WTC11 (cell line): ENCODE results near the gene SMARCD3. TPM values are rescaled to one million over a fixed set of nuclear protein-coding genes. Genes with fewer than 3 reads are reported as not detected.

ENCODE experiments used
- ATAC-seq: fragments of 200-7000 bp; cut with Tn5 transposase; 2 replicates; pipeline ENCODE4 v1.10.0; 2021; ENCODE audit warnings: mild to moderate bottlenecking, moderate library complexity
- CTCF ChIA-PET: fragments of 300-600 bp; sonication (Branson Sonifier 250); formaldehyde crosslinking; loops from one replicate; lab custom pipeline; 2021; ENCODE audit warnings: antibody characterized with exemption; lab: Charles Lee
- POLR2A ChIA-PET: fragments of 350-600 bp; sonication (Branson Sonifier 250); formaldehyde crosslinking; loops from one replicate; lab custom pipeline; 2021; ENCODE audit warnings: antibody characterized with exemption; lab: Charles Lee
- DNase-seq: peaks from one replicate; pipeline ENCODE4 v3.0.0; 2021; ENCODE audit warnings: low spot score
- H3K27ac Mint-ChIP-seq: 2 replicates; pipeline ENCODE4 v1.8.0; 2021; ENCODE audit warnings: mixed read lengths
- H3K27me3 Mint-ChIP-seq: 2 replicates; pipeline ENCODE4 v1.8.0; 2021; ENCODE audit warnings: low read depth, mild to moderate bottlenecking, moderate library complexity, mixed read lengths
- H3K36me3 Mint-ChIP-seq: 2 replicates; pipeline ENCODE4 v1.8.0; 2021; ENCODE audit warnings: mixed read lengths
- H3K4me1 Mint-ChIP-seq: 2 replicates; pipeline ENCODE4 v1.8.0; 2022; ENCODE audit warnings: mixed read lengths
- H3K4me3 Mint-ChIP-seq: 2 replicates; pipeline ENCODE4 v1.8.0; 2021; ENCODE audit warnings: mild to moderate bottlenecking, moderate library complexity, mixed read lengths
- H3K9me3 Mint-ChIP-seq: 2 replicates; pipeline ENCODE4 v1.8.0; 2021; ENCODE audit warnings: mixed read lengths
- AFF4 ChIP-seq: sonication (generic); formaldehyde crosslinking; IDR thresholded peaks from 2 replicates; pipeline ENCODE4 v1.8.1; 2023; ENCODE audit warnings: mild to moderate bottlenecking, missing genetic modification reagents, borderline replicate concordance
- CBFB ChIP-seq: sonication (generic); formaldehyde crosslinking; IDR thresholded peaks from 2 replicates; pipeline ENCODE4 v1.8.1; 2022; ENCODE audit warnings: mild to moderate bottlenecking, low read depth, missing genetic modification reagents
- ERG ChIP-seq: fragments of 250-450 bp; sonication (Bioruptor Pico); IDR thresholded peaks from 2 replicates; pipeline ENCODE4 v1.8.0; 2021; ENCODE audit warnings: mild to moderate bottlenecking
- ESRRA ChIP-seq: sonication (generic); formaldehyde crosslinking; IDR thresholded peaks from 2 replicates; pipeline ENCODE4 v1.8.1; 2022; ENCODE audit warnings: mild to moderate bottlenecking, missing genetic modification reagents, borderline replicate concordance
- GTF2I ChIP-seq: fragments of 250-450 bp; sonication (Bioruptor Pico); conservative IDR thresholded peaks from 2 replicates; pipeline ENCODE4 v1.4.0; 2021; ENCODE audit warnings: mild to moderate bottlenecking
- HMGA2 ChIP-seq: fragments of 250-450 bp; sonication (Bioruptor Pico); IDR thresholded peaks from 2 replicates; pipeline ENCODE4 v1.4.0; 2021; ENCODE audit warnings: mild to moderate bottlenecking, moderate library complexity
- HMGXB4 ChIP-seq: sonication (generic); formaldehyde crosslinking; IDR thresholded peaks from 2 replicates; pipeline ENCODE4 v1.8.1; 2023; ENCODE audit warnings: mild to moderate bottlenecking, moderate library complexity, missing genetic modification reagents
- IRF1 ChIP-seq: sonication (generic); formaldehyde crosslinking; IDR thresholded peaks from 2 replicates; pipeline ENCODE4 v1.8.0; 2023; ENCODE audit warnings: missing genetic modification reagents
- IRF2 ChIP-seq: sonication (generic); formaldehyde crosslinking; IDR thresholded peaks from 2 replicates; pipeline ENCODE4 v1.8.0; 2022; ENCODE audit warnings: low read depth, missing genetic modification reagents, borderline replicate concordance
- KAT7 ChIP-seq: sonication (generic); formaldehyde crosslinking; IDR thresholded peaks from 2 replicates; pipeline ENCODE4 v1.8.1; 2023; ENCODE audit warnings: missing genetic modification reagents, mild to moderate bottlenecking, borderline replicate concordance
- MXD4 ChIP-seq: fragments of 250-450 bp; sonication (Bioruptor Pico); IDR thresholded peaks from 2 replicates; pipeline ENCODE4 v1.8.0; 2021; ENCODE audit warnings: mild to moderate bottlenecking, moderate library complexity, borderline replicate concordance
- MYBL2 ChIP-seq: sonication (generic); formaldehyde crosslinking; IDR thresholded peaks from 2 replicates; pipeline ENCODE4 v1.8.1; 2023; ENCODE audit warnings: mild to moderate bottlenecking, moderate library complexity, missing genetic modification reagents
- SOX15 ChIP-seq: fragments of 250-450 bp; sonication (Bioruptor Pico); IDR thresholded peaks from 2 replicates; pipeline ENCODE4 v1.9.0; 2021; ENCODE audit warnings: mild to moderate bottlenecking
- SP1 ChIP-seq: sonication (generic); formaldehyde crosslinking; conservative IDR thresholded peaks from 2 replicates; pipeline ENCODE4 v1.8.1; 2022; ENCODE audit warnings: missing genetic modification reagents
- TCF7 ChIP-seq: sonication (generic); formaldehyde crosslinking; IDR thresholded peaks from 2 replicates; pipeline ENCODE4 v1.8.0; 2022; ENCODE audit warnings: mild to moderate bottlenecking, low read depth, missing genetic modification reagents, moderate library complexity
- USF1 ChIP-seq: sonication (generic); formaldehyde crosslinking; IDR thresholded peaks from 2 replicates; pipeline ENCODE4 v1.8.0; 2022; ENCODE audit warnings: mild to moderate bottlenecking, missing genetic modification reagents
- ZNF396 ChIP-seq: fragments of 250-450 bp; sonication (Bioruptor Pico); IDR thresholded peaks from 2 replicates; pipeline ENCODE4 v1.8.0; 2021; ENCODE audit warnings: mild to moderate bottlenecking, moderate library complexity, borderline replicate concordance
- ZNF416 ChIP-seq: fragments of 250-450 bp; sonication (Bioruptor Pico); IDR thresholded peaks from 2 replicates; pipeline ENCODE4 v1.9.0; 2021; ENCODE audit warnings: mild to moderate bottlenecking, inconsistent platforms
- ZNF423 ChIP-seq: fragments of 250-450 bp; sonication (Bioruptor Pico); IDR thresholded peaks from 2 replicates; pipeline ENCODE4 v2.1.2; 2022; ENCODE audit warnings: mild to moderate bottlenecking, moderate library complexity
- ZNF671 ChIP-seq: fragments of 250-450 bp; sonication (Bioruptor Pico); IDR thresholded peaks from 2 replicates; pipeline ENCODE4 v1.8.0; 2021; ENCODE audit warnings: mild to moderate bottlenecking
- total RNA-seq: library from RNA; stranded (reverse); gene quantifications from 3 replicates; pipeline ENCODE4 v1.2.3, GENCODE V29; 2021
- TF ChIP-seq, protein P1 (sequence below): sonication (generic); formaldehyde crosslinking; IDR thresholded peaks from 2 replicates; pipeline ENCODE4 v1.8.1; 2022; ENCODE audit warnings: low read depth, mild to moderate bottlenecking, moderate library complexity, missing genetic modification reagents, borderline replicate concordance
- TF ChIP-seq, protein P2 (sequence below): sonication (generic); formaldehyde crosslinking; conservative IDR thresholded peaks from 2 replicates; pipeline ENCODE4 v1.8.1; 2022; ENCODE audit warnings: mild to moderate bottlenecking, missing genetic modification reagents
- TF ChIP-seq, protein P3 (sequence below): sonication (generic); formaldehyde crosslinking; IDR thresholded peaks from 2 replicates; pipeline ENCODE4 v1.8.0; 2022; ENCODE audit warnings: mild to moderate bottlenecking, missing genetic modification reagents
- TF ChIP-seq, protein P4 (sequence below): sonication (generic); formaldehyde crosslinking; IDR thresholded peaks from 2 replicates; pipeline ENCODE4 v1.8.1; 2023; ENCODE audit warnings: mild to moderate bottlenecking, missing genetic modification reagents, moderate library complexity

The SMARCD3 gene
- total RNA-seq, 1 experiment from 2014 or later = 5.9 TPM

- POLR2A ChIA-PET = no interaction called here
- TF ChIP-seq CBFB (CRISPR knock-in tag) (no peak), GTF2I (no peak), SOX15 (CRISPR knock-in tag) (no peak), IRF1 (CRISPR knock-in tag) (no peak), ESRRA (CRISPR knock-in tag) (no peak), IRF2 (CRISPR knock-in tag) (no peak), ZNF671 (CRISPR knock-in tag) (no peak), ZNF423 (CRISPR knock-in tag) (no peak), HMGA2 (CRISPR knock-in tag) (no peak), HMGXB4 (CRISPR knock-in tag) (no peak), ZNF396 (no peak), SP1 (CRISPR knock-in tag) (no peak)
- TF ChIP-seq, protein P1, sequence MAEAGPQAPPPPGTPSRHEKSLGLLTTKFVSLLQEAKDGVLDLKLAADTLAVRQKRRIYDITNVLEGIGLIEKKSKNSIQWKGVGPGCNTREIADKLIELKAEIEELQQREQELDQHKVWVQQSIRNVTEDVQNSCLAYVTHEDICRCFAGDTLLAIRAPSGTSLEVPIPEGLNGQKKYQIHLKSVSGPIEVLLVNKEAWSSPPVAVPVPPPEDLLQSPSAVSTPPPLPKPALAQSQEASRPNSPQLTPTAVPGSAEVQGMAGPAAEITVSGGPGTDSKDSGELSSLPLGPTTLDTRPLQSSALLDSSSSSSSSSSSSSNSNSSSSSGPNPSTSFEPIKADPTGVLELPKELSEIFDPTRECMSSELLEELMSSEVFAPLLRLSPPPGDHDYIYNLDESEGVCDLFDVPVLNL (CRISPR knock-in tag) = no peak
- TF ChIP-seq, all 79 proteins: peak for 0
- H3K27me3 Mint-ChIP-seq = no peaks in the 10 kb centered on the region
- H3K36me3 Mint-ChIP-seq = peaks cover 36% of the 10 kb centered on the region
- H3K4me1 Mint-ChIP-seq = peaks cover 12% of the 10 kb centered on the region
- CTCF ChIA-PET = interaction anchor here (3.1 kb wide), 1 partner anchor 88 kb away, joined by 24 read pairs; no protein-coding TSS in a partner anchor
- H3K4me3 Mint-ChIP-seq = no peak overlapping the region
- no peak overlapping the region for H3K27ac Mint-ChIP-seq
- DNase-seq = no peak
- ATAC-seq = no peak
- no peaks in the 10 kb centered on the region for H3K9me3 Mint-ChIP-seq
These were observed 35.9 kb downstream of the SMARCD3 start for GRCh38 chr7:151212626-151213025.

GRCh38 chr7:151211155-151211772 is 37.2 kb downstream of the SMARCD3 start:
- DNase-seq (no peak), ATAC-seq (peak; percentile 48)
- Mint-ChIP-seq H3K36me3 (peaks cover 28% of the 10 kb centered on the region), H3K4me3 (no peak overlapping the region), H3K27ac (0 out of 2 replicates have a peak overlapping the region, but pooled peaks have one; percentile 37), H3K4me1 (peaks cover 12% of the 10 kb centered on the region), H3K9me3 (no peaks in the 10 kb centered on the region), H3K27me3 (no peaks in the 10 kb centered on the region)
- POLR2A ChIA-PET = interaction anchor here (0.6 to 1.0 kb wide), 2 partner anchors 16 to 28 kb away, joined by 3 to 4 read pairs; partner anchors contain the start of gene ABCF2
- CTCF ChIA-PET = interaction anchor here (0.8 to 3.1 kb wide), 13 partner anchors 12 to 149 kb away, joined by 3 to 24 read pairs (median 5); partner anchors contain the start of gene ABCF2
- no peak for TF ChIP-seq MXD4 (CRISPR knock-in tag)
- no peak for TF ChIP-seq USF1 (CRISPR knock-in tag)
- TF ChIP-seq, protein P2, sequence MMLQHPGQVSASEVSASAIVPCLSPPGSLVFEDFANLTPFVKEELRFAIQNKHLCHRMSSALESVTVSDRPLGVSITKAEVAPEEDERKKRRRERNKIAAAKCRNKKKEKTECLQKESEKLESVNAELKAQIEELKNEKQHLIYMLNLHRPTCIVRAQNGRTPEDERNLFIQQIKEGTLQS (CRISPR knock-in tag) = no peak
- TF ChIP-seq MYBL2 = no peak
- no peak for TF ChIP-seq ZNF396
- no peak for TF ChIP-seq TCF7 (CRISPR knock-in tag)
- no peak for TF ChIP-seq ZNF416
- no peak for TF ChIP-seq ERG
- TF ChIP-seq AFF4 (CRISPR knock-in tag) = no peak
- TF ChIP-seq, protein P3, sequence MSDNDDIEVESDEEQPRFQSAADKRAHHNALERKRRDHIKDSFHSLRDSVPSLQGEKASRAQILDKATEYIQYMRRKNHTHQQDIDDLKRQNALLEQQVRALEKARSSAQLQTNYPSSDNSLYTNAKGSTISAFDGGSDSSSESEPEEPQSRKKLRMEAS (CRISPR knock-in tag) = no peak
- TF ChIP-seq, protein P4, sequence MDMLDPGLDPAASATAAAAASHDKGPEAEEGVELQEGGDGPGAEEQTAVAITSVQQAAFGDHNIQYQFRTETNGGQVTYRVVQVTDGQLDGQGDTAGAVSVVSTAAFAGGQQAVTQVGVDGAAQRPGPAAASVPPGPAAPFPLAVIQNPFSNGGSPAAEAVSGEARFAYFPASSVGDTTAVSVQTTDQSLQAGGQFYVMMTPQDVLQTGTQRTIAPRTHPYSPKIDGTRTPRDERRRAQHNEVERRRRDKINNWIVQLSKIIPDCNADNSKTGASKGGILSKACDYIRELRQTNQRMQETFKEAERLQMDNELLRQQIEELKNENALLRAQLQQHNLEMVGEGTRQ (CRISPR knock-in tag) = no peak
- no peak for TF ChIP-seq KAT7
